OCI-LY7 (cell line): ENCODE data around the gene UGT1A4.

Source experiments
- EZH2phosphoT487 ChIP-seq: fragments of 200-600 bp; sonication (generic); IDR thresholded peaks from 2 replicates; pipeline ENCODE4 v1.6.1; 2018; ENCODE audit warnings: low read depth, borderline replicate concordance, mild to moderate bottlenecking, mixed run types, antibody characterized with exemption, low read length, moderate library complexity, mixed read lengths
- TF ChIP-seq, protein P1 (sequence below): fragments of 200-600 bp; sonication (generic); conservative IDR thresholded peaks from 2 replicates; pipeline ENCODE4 v1.5.1; 2014; ENCODE audit warnings: mild to moderate bottlenecking, antibody characterized with exemption, low read length, moderate library complexity, mixed read lengths

DNA sequence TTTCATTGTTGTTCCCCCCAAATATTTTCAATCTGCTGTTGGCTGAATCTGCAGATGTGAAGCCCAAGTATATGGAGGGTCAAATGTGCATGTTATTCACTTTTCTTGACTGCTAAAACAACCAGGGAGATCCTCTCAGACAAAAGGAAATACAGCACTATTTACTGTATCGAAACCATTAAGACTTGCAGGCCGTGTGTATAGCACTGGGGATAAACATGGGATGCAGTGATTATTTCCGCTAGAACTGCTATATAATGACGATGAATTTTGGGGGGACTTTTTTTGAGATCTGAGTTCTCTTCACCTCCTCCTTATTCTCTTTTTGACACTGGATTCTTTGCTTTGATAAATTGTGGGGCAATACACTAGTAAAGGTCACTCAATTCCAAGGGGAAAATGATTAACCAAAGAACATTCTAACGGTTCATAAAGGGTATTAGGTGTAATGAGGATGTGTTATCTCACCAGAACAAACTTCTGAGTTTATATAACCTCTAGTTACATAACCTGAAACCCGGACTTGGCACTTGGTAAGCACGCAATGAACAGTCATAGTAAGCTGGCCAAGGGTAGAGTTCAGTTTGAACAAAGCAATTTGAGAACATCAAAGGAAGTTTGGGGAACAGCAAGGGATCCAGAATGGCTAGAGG, 38.0 kb downstream of the UGT1A4 start:
- TF ChIP-seq, protein P1, sequence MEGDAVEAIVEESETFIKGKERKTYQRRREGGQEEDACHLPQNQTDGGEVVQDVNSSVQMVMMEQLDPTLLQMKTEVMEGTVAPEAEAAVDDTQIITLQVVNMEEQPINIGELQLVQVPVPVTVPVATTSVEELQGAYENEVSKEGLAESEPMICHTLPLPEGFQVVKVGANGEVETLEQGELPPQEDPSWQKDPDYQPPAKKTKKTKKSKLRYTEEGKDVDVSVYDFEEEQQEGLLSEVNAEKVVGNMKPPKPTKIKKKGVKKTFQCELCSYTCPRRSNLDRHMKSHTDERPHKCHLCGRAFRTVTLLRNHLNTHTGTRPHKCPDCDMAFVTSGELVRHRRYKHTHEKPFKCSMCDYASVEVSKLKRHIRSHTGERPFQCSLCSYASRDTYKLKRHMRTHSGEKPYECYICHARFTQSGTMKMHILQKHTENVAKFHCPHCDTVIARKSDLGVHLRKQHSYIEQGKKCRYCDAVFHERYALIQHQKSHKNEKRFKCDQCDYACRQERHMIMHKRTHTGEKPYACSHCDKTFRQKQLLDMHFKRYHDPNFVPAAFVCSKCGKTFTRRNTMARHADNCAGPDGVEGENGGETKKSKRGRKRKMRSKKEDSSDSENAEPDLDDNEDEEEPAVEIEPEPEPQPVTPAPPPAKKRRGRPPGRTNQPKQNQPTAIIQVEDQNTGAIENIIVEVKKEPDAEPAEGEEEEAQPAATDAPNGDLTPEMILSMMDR = no peak
- no peak for TF ChIP-seq EZH2phosphoT487
